HL-60 (cell line): ENCODE measurements around the gene PACS1.
"Not testable (repeated sequence)": the region's sequence is repeated elsewhere in the genome, so short reads cannot be mapped to it uniquely, and the experiment has no call there.

ENCODE experiments used
- DNase-seq, 2 experiments: peaks; one replicate each; pipeline ENCODE4 v3.0.0-alpha.2; 2010 to 2020; ENCODE audit warnings: low read depth in 1 of 2, low spot score in 1 of 2
- H3K27ac ChIP-seq: fragments of 250-450 bp; sonication (Bioruptor Pico); replicated peaks from 2 replicates; pipeline ENCODE4 v1.5.1; 2020; ENCODE audit warnings: mild to moderate bottlenecking, moderate library complexity
- H3K27me3 ChIP-seq: fragments of 250-450 bp; sonication (Bioruptor Pico); 2 replicates; pipeline ENCODE4 v1.5.1; 2021; ENCODE audit warnings: mild to moderate bottlenecking, moderate library complexity; ENCODE audit not compliant: insufficient read depth, poor library complexity, severe bottlenecking
- H3K4me3 ChIP-seq: replicated peaks from 2 replicates; pipeline ENCODE4 v1.5.1; 2011; ENCODE audit warnings: mild to moderate bottlenecking, control low read depth, low read length; ENCODE audit not compliant: insufficient read depth
- GABPA ChIP-seq: IDR thresholded peaks from 2 replicates; pipeline ENCODE4 v1.6.1; 2012; ENCODE audit warnings: low read depth
- POLR2AphosphoS5 ChIP-seq: IDR thresholded peaks from 2 replicates; pipeline ENCODE4 v1.6.1; 2012; ENCODE audit warnings: low read depth
- REST ChIP-seq: IDR thresholded peaks from 2 replicates; pipeline ENCODE4 v1.6.1; 2012; ENCODE audit warnings: low read depth; ENCODE audit not compliant: insufficient replicate concordance
- SPI1 ChIP-seq: IDR thresholded peaks from 2 replicates; pipeline ENCODE4 v1.6.1; 2012; ENCODE audit warnings: low read depth, mild to moderate bottlenecking, borderline replicate concordance
- TF ChIP-seq, protein P1 (sequence below): IDR thresholded peaks from one replicate; pipeline ENCODE4 v1.5.1; 2011; ENCODE audit warnings: low read length, control low read depth, inconsistent platforms; ENCODE audit not compliant: insufficient read depth

Gene PACS1

DNA sequence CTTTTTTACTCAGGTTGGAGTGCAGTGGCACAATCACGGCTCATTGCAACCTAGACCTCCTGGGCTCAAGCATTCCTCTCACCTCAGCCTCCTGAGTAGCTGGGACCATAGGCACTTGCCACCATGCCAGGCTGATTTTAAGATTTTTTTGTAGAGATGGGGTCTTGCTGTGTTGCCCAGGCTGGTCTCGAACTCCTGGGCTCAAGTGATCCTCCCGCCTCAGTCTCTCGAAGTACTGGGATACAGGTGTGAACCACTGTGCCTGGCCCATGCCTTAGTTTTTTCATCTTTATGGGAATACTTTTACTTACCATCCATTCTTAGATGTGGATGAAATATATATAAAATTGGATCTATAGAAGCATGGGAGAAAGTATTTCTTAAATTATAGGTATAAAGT is 5.2 kb downstream of the PACS1 start:
- Histone ChIP-seq H3K27ac (no peak overlapping the region), H3K27me3 (no peaks in the 10 kb centered on the region), H3K4me3 (no peak overlapping the region)
- TF ChIP-seq POLR2AphosphoS5 (no peak), SPI1 (no peak), GABPA (no peak), REST (no peak)
- TF ChIP-seq, protein P1, sequence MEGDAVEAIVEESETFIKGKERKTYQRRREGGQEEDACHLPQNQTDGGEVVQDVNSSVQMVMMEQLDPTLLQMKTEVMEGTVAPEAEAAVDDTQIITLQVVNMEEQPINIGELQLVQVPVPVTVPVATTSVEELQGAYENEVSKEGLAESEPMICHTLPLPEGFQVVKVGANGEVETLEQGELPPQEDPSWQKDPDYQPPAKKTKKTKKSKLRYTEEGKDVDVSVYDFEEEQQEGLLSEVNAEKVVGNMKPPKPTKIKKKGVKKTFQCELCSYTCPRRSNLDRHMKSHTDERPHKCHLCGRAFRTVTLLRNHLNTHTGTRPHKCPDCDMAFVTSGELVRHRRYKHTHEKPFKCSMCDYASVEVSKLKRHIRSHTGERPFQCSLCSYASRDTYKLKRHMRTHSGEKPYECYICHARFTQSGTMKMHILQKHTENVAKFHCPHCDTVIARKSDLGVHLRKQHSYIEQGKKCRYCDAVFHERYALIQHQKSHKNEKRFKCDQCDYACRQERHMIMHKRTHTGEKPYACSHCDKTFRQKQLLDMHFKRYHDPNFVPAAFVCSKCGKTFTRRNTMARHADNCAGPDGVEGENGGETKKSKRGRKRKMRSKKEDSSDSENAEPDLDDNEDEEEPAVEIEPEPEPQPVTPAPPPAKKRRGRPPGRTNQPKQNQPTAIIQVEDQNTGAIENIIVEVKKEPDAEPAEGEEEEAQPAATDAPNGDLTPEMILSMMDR = no peak
- DNase-seq = no peak

DNA sequence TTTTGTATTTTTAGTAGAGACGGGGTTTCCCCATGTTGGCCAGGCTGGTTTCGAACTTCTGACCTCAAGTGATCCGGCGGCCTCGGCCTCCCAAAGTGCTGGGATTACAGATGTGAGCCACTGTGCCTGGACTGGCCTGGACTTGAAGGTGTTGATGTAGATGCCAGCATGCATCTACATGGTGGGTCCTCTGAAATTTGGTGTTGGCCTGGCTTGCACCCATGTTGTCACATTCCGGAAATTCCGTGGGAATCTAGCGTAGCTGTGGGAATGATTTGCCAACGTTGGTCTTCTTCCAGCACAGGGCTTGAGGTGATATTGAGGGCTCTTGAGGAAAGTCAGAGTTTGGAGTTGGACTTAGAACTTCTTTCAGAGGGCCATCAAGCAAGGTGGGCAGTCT is 6.5 kb downstream of the PACS1 start:
- Histone ChIP-seq H3K27ac (no peak overlapping the region), H3K4me3 (no peak overlapping the region), H3K27me3 (no peaks in the 10 kb centered on the region)
- TF ChIP-seq, protein P1 = no peak
- no peak for TF ChIP-seq SPI1
- TF ChIP-seq POLR2AphosphoS5 = no peak
- TF ChIP-seq GABPA = no peak
- TF ChIP-seq REST = no peak
- DNase-seq = no peak

DNA sequence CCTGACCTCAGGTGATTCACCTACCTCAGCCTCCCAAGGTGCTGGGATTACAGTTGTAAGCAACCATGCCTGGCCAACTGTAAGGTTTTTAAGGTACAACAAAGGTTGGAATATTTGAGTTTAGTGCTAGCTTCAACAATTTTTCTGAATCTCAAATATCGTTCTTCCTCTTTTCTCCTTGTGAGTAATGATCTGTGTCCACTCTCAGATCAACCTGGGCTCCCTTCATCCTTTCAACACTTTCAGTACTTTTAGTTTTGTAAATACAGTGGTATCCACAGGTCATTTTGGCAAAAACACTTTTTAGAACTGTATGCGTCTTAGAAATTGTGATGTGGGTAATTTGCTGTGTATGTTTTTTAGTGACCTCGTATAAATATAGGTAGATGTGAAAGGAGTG is 7.9 kb downstream of the PACS1 start:
- H3K27ac ChIP-seq = no peak overlapping the region
- no peaks in the 10 kb centered on the region for H3K27me3 ChIP-seq
- TF ChIP-seq, protein P1 = no peak
- TF ChIP-seq GABPA (no peak), POLR2AphosphoS5 (no peak), SPI1 (no peak), REST (no peak)
- H3K4me3 ChIP-seq = no peak overlapping the region
- no peak for DNase-seq

DNA sequence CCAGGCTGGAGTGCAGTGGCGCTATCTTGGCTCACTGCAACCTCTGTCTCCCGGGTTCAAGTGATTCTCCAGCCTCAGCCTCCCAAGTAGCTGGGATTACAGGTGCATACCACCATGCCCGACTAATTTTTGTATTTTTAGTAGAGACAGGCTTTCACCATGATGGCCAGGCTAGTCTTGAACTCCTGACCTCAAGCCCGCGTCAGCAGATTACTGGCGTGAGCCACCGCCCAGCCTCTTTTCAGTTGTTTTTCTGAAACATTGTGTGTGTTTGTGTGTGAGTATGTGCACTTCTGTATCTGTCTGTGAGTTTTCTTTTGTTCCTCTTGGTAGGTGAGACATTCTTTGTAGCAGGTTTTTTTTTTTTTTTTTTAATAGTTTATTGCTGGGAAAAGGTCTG is 8.9 kb downstream of the PACS1 start:
- not testable (repeated sequence) for H3K27ac ChIP-seq, H3K27me3 ChIP-seq, H3K4me3 ChIP-seq, DNase-seq
